ENCODE data around the gene IRX4. TPM values are rescaled to one million over a fixed set of nuclear protein-coding genes. Genes with fewer than 3 reads are reported as not detected.
A peak's percentile ranks its signal among the peaks of the same experiment; 100 is the strongest.
"Not testable (repeated sequence)": the region's sequence is repeated elsewhere in the genome, so short reads cannot be mapped to it uniquely, and the experiment has no call there.

Gene IRX4
- total and polyA plus RNA-seq, 8 donors = 14.8 TPM; not detected in 7

DNA sequence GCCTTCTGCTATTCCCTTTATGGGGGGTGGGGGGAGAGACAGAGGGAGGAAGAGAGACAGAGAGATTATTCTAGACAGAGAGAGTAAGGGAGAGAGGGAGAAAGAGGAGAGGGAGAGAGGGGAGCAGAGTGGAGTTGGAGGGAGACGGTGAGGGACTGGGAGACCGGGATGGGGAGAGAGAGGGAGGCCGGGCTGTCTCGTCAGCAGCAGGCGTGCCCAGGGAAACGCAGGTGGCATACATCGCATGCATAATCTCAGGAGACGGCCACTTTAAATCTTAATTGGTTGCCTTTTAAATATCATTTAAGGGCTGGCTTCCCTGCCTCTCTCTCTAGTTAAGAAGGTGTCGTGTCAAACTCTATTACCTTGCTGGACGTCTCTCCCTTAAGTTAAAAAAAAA lies 8.4 kb downstream of the IRX4 start:
- no peak overlapping the region for H3K27ac ChIP-seq
- no peak overlapping the region for H3K4me3 ChIP-seq
- DNase-seq = no peak
- no peaks in the 10 kb centered on the region for H3K36me3 ChIP-seq
- H3K9me3 ChIP-seq = no peaks in the 10 kb centered on the region
- intact Hi-C loops (cut with DNase I; ENCODE audit: low total_unique reads) = no loop called here
- peaks cover 8 to 31% (median 21%) of the 10 kb centered on the region in 4 donors for H3K4me1 ChIP-seq
- WGBS, 5 donors = 4 to 8% (median 7%) methylated on average over 10 of the region's 10 CpGs
- peaks cover 15 to 86% (median 69%) of the 10 kb centered on the region in 3 donors for H3K27me3 ChIP-seq
- TF ChIP-seq EP300 (IDR thresholded peaks at IDR 0.05) (no peak), POLR2AphosphoS5 (IDR thresholded peaks at IDR 0.05) (no peak), CTCF (IDR thresholded peaks at IDR 0.05) (no peak), POLR2A (IDR thresholded peaks at IDR 0.05) (no peak)

GRCh38 chr5:1873243-1873959 lies 9.3 kb downstream of the IRX4 start:
- Histone ChIP-seq H3K9me3 (no peaks in the 10 kb centered on the region), H3K27ac (no peak overlapping the region), H3K4me1 (peaks cover 8 to 31% (median 21%) of the 10 kb centered on the region in 4 donors), H3K36me3 (no peaks in the 10 kb centered on the region), H3K27me3 (peaks cover 10 to 86% (median 66%) of the 10 kb centered on the region in 3 donors), H3K4me3 (no peak overlapping the region)
- intact Hi-C loops (cut with DNase I; ENCODE audit: low total_unique reads) = no loop called here
- peak in 1 of 2 donors; percentile 76 for DNase-seq
- TF ChIP-seq POLR2AphosphoS5 (IDR thresholded peaks at IDR 0.05) = no peak
- TF ChIP-seq CTCF (IDR thresholded peaks at IDR 0.05) = no peak
- TF ChIP-seq EP300 (IDR thresholded peaks at IDR 0.05) = no peak
- 18 to 23% (median 21%) methylated on average over 13 of the region's 13 CpGs for WGBS, 5 donors

GRCh38 chr5:1871441-1871840 lies 11.3 kb downstream of the IRX4 start:
- Histone ChIP-seq H3K27ac (no peak overlapping the region), H3K36me3 (no peaks in the 10 kb centered on the region), H3K27me3 (peaks cover 8 to 86% (median 56%) of the 10 kb centered on the region in 3 donors), H3K9me3 (no peaks in the 10 kb centered on the region), H3K4me1 (peaks cover 8 to 20% (median 17%) of the 10 kb centered on the region in 4 donors), H3K4me3 (no peak overlapping the region)
- no peak for TF ChIP-seq EP300 (IDR thresholded peaks at IDR 0.05)
- no peak for TF ChIP-seq CTCF (IDR thresholded peaks at IDR 0.05)
- TF ChIP-seq POLR2AphosphoS5 (IDR thresholded peaks at IDR 0.05) = no peak
- TF ChIP-seq POLR2A (IDR thresholded peaks at IDR 0.05) = no peak
- WGBS, 5 donors = 67 to 80% (median 73%) methylated on average over 14 of the region's 14 CpGs
- no peak for DNase-seq
- intact Hi-C loops (cut with DNase I; ENCODE audit: low total_unique reads) = no loop called here

GRCh38 chr5:1870435-1871272 lies 12.1 kb downstream of the IRX4 start:
- intact Hi-C loops (cut with DNase I; ENCODE audit: low total_unique reads); H3K4me3 ChIP-seq; H3K36me3 ChIP-seq; H3K9me3 ChIP-seq; H3K27ac ChIP-seq; DNase-seq: not testable (repeated sequence)
- Histone ChIP-seq H3K27me3 (peaks cover 8 to 86% (median 56%) of the 10 kb centered on the region in 3 donors), H3K4me1 (peaks cover 4 to 12% (median 9%) of the 10 kb centered on the region in 4 donors)
- WGBS, 5 donors = 86 to 99% (median 96%) methylated on average over 13 to 21 of the region's 21 CpGs
